PFSK-1 (cell line): Measurements from ENCODE around the gene CCL3.

Experiments
- FOXP2 ChIP-seq: optimal IDR thresholded peaks from 2 replicates; pipeline ENCODE3; 2011; ENCODE audit warnings: borderline replicate concordance, control low read depth, inconsistent platforms; ENCODE audit not compliant: insufficient read depth; ENCODE audit errors: extremely low read length, extremely low read depth
- POLR2AphosphoS5 ChIP-seq: IDR thresholded peaks from 2 replicates; pipeline ENCODE4 v1.6.1; 2012; ENCODE audit warnings: low read depth, mild to moderate bottlenecking, control low read depth, low read length, moderate library complexity
- SIN3A ChIP-seq: IDR thresholded peaks from 2 replicates; pipeline ENCODE4 v1.6.1; 2012; ENCODE audit warnings: mild to moderate bottlenecking, low read length, moderate library complexity, borderline replicate concordance; ENCODE audit not compliant: insufficient read depth
- TAF1 ChIP-seq: IDR thresholded peaks from 2 replicates; pipeline ENCODE4 v1.6.1; 2012; ENCODE audit warnings: low read length, control low read depth, borderline replicate concordance; ENCODE audit not compliant: insufficient read depth
- TF ChIP-seq, protein P1 (sequence below), 2 experiments: IDR thresholded peaks; 2 replicates each; pipeline versions ENCODE4 v1.6.1 to v1.8.0; 2011 to 2012; ENCODE audit warnings: low read depth in 2 of 2, low read length in 2 of 2, control low read depth in 1 of 2, inconsistent platforms in 1 of 2, mild to moderate bottlenecking in 1 of 2, moderate library complexity in 1 of 2; ENCODE audit not compliant: insufficient read depth in 1 of 2

CCL3 gene

DNA sequence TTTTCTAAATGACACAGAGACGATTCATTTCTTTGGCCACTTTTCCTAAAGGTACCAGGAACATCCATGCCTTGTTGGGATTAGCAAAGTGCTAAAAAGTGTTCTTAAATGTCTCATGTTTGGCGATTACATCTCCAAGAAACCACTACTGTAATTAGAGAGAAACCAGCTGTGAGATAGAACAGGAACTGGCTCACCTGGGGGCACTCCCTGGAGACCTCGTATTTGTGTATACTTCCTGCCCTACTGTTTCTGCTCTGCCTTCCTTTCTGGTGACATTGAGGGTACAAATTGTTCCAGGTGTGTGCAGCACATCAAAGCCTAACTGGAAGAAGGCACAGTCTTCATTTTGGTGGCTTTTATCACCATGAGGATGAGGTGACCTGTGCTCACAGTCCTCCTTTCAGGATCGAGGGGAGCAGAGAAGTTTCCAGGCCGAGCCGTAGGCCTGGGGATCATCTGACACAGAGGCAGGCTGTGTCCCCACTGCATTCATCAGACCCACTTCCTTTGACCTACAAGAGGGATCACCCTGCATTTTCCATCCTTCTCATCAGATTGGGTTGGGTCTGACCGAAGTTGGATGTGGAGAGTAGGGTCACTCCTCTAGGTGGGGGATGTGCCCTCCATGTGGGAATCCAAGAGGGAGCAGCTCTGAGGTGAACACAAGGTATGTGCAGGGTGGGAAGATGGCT lies 37.4 kb upstream of the CCL3 start:
- TF ChIP-seq SIN3A: no peak
- TF ChIP-seq, protein P1, sequence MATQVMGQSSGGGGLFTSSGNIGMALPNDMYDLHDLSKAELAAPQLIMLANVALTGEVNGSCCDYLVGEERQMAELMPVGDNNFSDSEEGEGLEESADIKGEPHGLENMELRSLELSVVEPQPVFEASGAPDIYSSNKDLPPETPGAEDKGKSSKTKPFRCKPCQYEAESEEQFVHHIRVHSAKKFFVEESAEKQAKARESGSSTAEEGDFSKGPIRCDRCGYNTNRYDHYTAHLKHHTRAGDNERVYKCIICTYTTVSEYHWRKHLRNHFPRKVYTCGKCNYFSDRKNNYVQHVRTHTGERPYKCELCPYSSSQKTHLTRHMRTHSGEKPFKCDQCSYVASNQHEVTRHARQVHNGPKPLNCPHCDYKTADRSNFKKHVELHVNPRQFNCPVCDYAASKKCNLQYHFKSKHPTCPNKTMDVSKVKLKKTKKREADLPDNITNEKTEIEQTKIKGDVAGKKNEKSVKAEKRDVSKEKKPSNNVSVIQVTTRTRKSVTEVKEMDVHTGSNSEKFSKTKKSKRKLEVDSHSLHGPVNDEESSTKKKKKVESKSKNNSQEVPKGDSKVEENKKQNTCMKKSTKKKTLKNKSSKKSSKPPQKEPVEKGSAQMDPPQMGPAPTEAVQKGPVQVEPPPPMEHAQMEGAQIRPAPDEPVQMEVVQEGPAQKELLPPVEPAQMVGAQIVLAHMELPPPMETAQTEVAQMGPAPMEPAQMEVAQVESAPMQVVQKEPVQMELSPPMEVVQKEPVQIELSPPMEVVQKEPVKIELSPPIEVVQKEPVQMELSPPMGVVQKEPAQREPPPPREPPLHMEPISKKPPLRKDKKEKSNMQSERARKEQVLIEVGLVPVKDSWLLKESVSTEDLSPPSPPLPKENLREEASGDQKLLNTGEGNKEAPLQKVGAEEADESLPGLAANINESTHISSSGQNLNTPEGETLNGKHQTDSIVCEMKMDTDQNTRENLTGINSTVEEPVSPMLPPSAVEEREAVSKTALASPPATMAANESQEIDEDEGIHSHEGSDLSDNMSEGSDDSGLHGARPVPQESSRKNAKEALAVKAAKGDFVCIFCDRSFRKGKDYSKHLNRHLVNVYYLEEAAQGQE (IDR thresholded peaks at IDR 0.05; ENCODE audit: insufficient read depth in 1 of 2, low read depth in 2 of 2, low read length in 2 of 2): no peak
- no peak for TF ChIP-seq POLR2AphosphoS5
- TF ChIP-seq FOXP2: no peak
- TF ChIP-seq TAF1: no peak

- TF ChIP-seq FOXP2: no peak
- no peak for TF ChIP-seq SIN3A
- no peak for TF ChIP-seq TAF1
- no peak for TF ChIP-seq POLR2AphosphoS5
- TF ChIP-seq, protein P1 (IDR thresholded peaks at IDR 0.05; ENCODE audit: insufficient read depth in 1 of 2, low read depth in 2 of 2, low read length in 2 of 2): no peak
These were observed 35.2 kb upstream of the CCL3 start for GRCh38 chr17:36124879-36125824.

DNA sequence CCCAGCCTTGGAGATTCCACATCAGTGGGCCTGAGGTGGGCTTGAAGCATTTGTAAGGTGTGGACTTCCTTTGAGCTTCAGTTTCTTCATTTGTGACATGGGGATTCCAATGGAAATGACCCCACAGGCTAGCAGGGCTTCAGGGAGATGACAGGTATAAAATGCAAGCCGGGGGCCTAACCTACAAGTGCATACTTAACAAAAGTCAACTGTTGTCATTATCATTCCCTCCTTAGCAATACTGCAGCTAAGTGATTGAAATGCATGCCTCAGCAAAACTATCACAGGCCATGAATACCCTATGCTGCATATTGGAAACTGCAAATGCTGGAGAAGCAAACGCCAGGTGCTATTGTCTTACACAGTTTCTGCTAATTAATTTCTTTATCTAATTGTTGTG lies 33.5 kb upstream of the CCL3 start:
- TF ChIP-seq POLR2AphosphoS5 (no peak), TAF1 (no peak)
- TF ChIP-seq, protein P1 (IDR thresholded peaks at IDR 0.05; ENCODE audit: insufficient read depth in 1 of 2, low read depth in 2 of 2, low read length in 2 of 2): no peak

DNA sequence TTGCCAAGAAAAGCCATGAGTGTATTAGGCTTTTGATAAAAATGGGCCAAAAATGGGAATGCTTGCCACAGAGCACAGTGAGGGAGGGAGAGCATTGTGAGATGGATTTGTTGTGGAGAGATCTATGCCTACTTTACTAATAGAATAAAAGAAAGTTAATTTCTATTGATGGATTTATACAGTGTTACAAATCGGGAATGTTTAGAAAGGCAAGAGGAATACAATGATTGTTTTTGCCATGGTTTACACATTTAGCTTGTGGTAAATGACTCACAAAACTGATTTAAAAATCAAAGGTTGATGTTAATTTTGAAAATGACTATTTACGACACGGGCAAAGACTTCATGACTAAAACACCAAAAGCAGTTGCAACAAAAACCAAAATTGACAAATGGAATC lies 30.3 kb upstream of the CCL3 start:
- TF ChIP-seq TAF1 (no peak), FOXP2 (no peak)

DNA sequence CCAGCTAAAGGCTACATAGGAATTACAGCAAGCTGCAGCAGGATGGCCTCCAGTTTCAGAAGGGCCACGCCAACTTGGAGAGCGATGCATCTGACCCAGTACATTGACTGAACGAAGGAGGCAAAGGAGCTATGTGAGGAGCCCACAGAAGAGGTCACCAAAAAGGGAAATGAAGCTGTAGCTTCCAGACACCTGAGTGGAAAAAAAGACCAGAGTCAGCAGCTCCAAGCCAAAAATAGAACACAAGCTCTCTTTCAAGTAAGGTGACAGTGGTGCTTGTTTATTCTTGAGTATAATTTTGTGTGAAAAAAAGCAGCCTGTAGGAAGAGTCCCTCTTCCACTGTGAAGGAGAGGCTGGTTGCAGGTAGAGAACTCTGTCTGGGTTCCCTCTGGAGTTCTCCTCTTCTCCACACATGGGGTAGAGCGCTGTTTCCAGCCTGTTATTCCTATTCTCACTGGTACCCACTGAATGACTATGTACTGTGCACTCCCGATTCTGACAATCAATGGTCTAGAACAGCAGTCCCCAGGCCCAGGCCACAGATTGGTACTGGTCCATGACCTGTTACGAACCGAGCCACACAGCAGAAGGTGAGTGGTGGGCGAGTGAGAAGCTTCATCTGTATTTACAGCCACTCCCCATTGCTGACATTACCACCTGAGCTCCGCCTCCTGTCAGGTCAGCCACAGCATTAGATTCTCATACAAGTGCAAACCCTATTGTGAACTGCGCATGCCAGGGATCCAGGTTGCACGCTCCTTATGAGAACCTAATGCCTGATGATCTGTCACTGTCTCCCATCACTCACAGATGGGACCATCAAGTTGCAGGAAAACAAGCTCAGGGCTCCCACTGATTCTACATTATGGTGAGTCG lies 28.8 kb upstream of the CCL3 start:
- TF ChIP-seq SIN3A: no peak
- TF ChIP-seq, protein P1 (IDR thresholded peaks at IDR 0.05; ENCODE audit: insufficient read depth in 1 of 2, low read depth in 2 of 2, low read length in 2 of 2): no peak
